HEK293T (cell line): Measurements from ENCODE around the gene ANKMY1.

ENCODE experiments used
- ELF4 ChIP-seq: fragments of 450-650 bp; IDR thresholded peaks from 2 replicates; pipeline ENCODE4 v1.6.1; 2017; ENCODE audit warnings: antibody characterized with exemption
- PKNOX1 ChIP-seq: fragments of 450-650 bp; IDR thresholded peaks from 2 replicates; pipeline ENCODE4 v1.6.1; 2016
- SUZ12 ChIP-seq: fragments of 450-650 bp; IDR thresholded peaks from 2 replicates; pipeline ENCODE4 v1.6.1; 2016; ENCODE audit warnings: mild to moderate bottlenecking

- TF ChIP-seq SUZ12 (no peak), PKNOX1 (no peak), ELF4 (no peak)
Measured at GRCh38 chr2:240589375-240589774, 31.6 kb upstream of the ANKMY1 start.
